A673 (cell line): Measurements from ENCODE around the gene ZBTB38. TPM values are rescaled to one million over a fixed set of nuclear protein-coding genes. Genes with fewer than 3 reads are reported as not detected.

ENCODE experiments used
- BruUV-seq: library from RNA; stranded (reverse); fragments of 400-500 nt; replicated peaks from 2 replicates; lab custom pipeline; 2021; lab: Mats Ljungman, UMichigan
- CTCF ChIA-PET: fragments of 300-600 bp; sonication (Branson Sonifier 250); formaldehyde crosslinking; loops from one replicate; lab custom pipeline; 2022; ENCODE audit warnings: antibody characterized with exemption; lab: Charles Lee
- POLR2A ChIA-PET: fragments of 300-600 bp; sonication (Branson Sonifier 250); formaldehyde crosslinking; loops from one replicate; lab custom pipeline; 2022; ENCODE audit warnings: antibody characterized with exemption; ENCODE audit not compliant: low non-redundant PET; lab: Charles Lee
- DNase-seq: peaks from one replicate; pipeline ENCODE4 v3.0.0-alpha.2; 2015; ENCODE audit warnings: low spot score
- H3K27ac ChIP-seq: fragments of 200-600 bp; sonication (generic); 2 replicates; pipeline ENCODE4 v1.5.1; 2016; ENCODE audit warnings: mixed run types, low read depth, mild to moderate bottlenecking, mixed read lengths, antibody characterized with exemption, low read length; ENCODE audit not compliant: poor library complexity, severe bottlenecking
- H3K27me3 ChIP-seq: fragments of 200-600 bp; sonication (generic); replicated peaks from 2 replicates; pipeline ENCODE4 v1.6.1; 2017; ENCODE audit warnings: mixed run types, low read depth, mild to moderate bottlenecking, mixed read lengths, antibody characterized with exemption, low read length; ENCODE audit not compliant: insufficient read depth, poor library complexity
- H3K36me3 ChIP-seq: fragments of 200-600 bp; sonication (generic); 2 replicates; pipeline ENCODE4 v1.6.1; 2016; ENCODE audit warnings: mixed run types, mild to moderate bottlenecking, mixed read lengths, antibody characterized with exemption, low read length; ENCODE audit not compliant: insufficient read depth, poor library complexity, severe bottlenecking
- H3K4me1 ChIP-seq: fragments of 200-600 bp; sonication (generic); 2 replicates; pipeline ENCODE4 v1.6.1; 2017; ENCODE audit warnings: mixed run types, mild to moderate bottlenecking, mixed read lengths, antibody characterized with exemption, low read length; ENCODE audit not compliant: insufficient read depth, poor library complexity, severe bottlenecking
- H3K4me3 ChIP-seq: fragments of 200-600 bp; sonication (generic); 2 replicates; pipeline ENCODE4 v1.5.1; 2016; ENCODE audit warnings: low read depth, mixed run types, mild to moderate bottlenecking, mixed read lengths, low read length; ENCODE audit not compliant: poor library complexity, severe bottlenecking
- H3K9me3 ChIP-seq: fragments of 200-600 bp; sonication (generic); 2 replicates; pipeline ENCODE4 v1.6.1; 2016; ENCODE audit warnings: mixed run types, low read depth, mild to moderate bottlenecking, mixed read lengths, antibody characterized with exemption, low read length; ENCODE audit not compliant: poor library complexity, severe bottlenecking
- CTCF ChIP-seq: fragments of 300-800, 200-600 bp; sonication (generic); conservative IDR thresholded peaks from 2 replicates; pipeline ENCODE4 v1.5.1; 2017; ENCODE audit warnings: low read depth, mild to moderate bottlenecking, antibody characterized with exemption, low read length, moderate library complexity, mixed read lengths
- EZH2 ChIP-seq: fragments of 200-600 bp; sonication (generic); IDR thresholded peaks from 2 replicates; pipeline ENCODE4 v1.6.1; 2017; ENCODE audit warnings: borderline replicate concordance, low read depth, mild to moderate bottlenecking, mixed read lengths, antibody characterized with exemption, low read length; ENCODE audit not compliant: poor library complexity, severe bottlenecking
- intact Hi-C: fragments of 100-400 bp; cut with micrococcal nuclease; formaldehyde crosslinking; loops from one replicate; pipeline ENCODE4 v1.10.0; 2022; ENCODE audit not compliant: unreplicated experiment
- total RNA-seq: library from RNA; stranded (reverse); gene quantifications from 2 replicates; pipeline ENCODE4 v1.2.3, GENCODE V29; 2021

ZBTB38 gene
- total RNA-seq, 1 experiment from 2014 or later = 23.7 TPM

GRCh38 chr3:141375381-141376301 lies 7.3 kb downstream of the ZBTB38 start:
- no TSS peak for BruUV-seq
- POLR2A ChIA-PET = interaction anchor here (0.5 kb wide), 1 partner anchor 10 kb away, joined by 3 read pairs; no protein-coding TSS in a partner anchor
- Histone ChIP-seq H3K4me3 (no peak overlapping the region), H3K27me3 (no peaks in the 10 kb centered on the region), H3K4me1 (no peaks in the 10 kb centered on the region), H3K9me3 (no peaks in the 10 kb centered on the region), H3K36me3 (no peaks in the 10 kb centered on the region), H3K27ac (no peak overlapping the region)
- CTCF ChIA-PET = no interaction called here
- no peak for DNase-seq
- no peak for TF ChIP-seq EZH2
- no peak for TF ChIP-seq CTCF
- intact Hi-C loops = no loop called here

GRCh38 chr3:141377377-141377776 lies 9.1 kb downstream of the ZBTB38 start:
- DNase-seq = no peak
- no peaks in the 10 kb centered on the region for H3K36me3 ChIP-seq
- H3K9me3 ChIP-seq = no peaks in the 10 kb centered on the region
- TF ChIP-seq CTCF = no peak
- no peak for TF ChIP-seq EZH2
- intact Hi-C loops = no loop called here
- no TSS peak for BruUV-seq
- no peaks in the 10 kb centered on the region for H3K27me3 ChIP-seq
- H3K4me1 ChIP-seq = no peaks in the 10 kb centered on the region
- POLR2A ChIA-PET = no interaction called here
- CTCF ChIA-PET = no interaction called here
- H3K4me3 ChIP-seq = no peak overlapping the region
- H3K27ac ChIP-seq = no peak overlapping the region

GRCh38 chr3:141378556-141378955 lies 10.3 kb downstream of the ZBTB38 start:
- POLR2A ChIA-PET = no interaction called here
- Histone ChIP-seq H3K36me3 (no peaks in the 10 kb centered on the region), H3K4me1 (peaks cover 3% of the 10 kb centered on the region), H3K4me3 (no peak overlapping the region), H3K9me3 (no peaks in the 10 kb centered on the region), H3K27ac (no peak overlapping the region), H3K27me3 (no peaks in the 10 kb centered on the region)
- no peak for DNase-seq
- intact Hi-C loops = no loop called here
- TF ChIP-seq CTCF = no peak
- no peak for TF ChIP-seq EZH2
- CTCF ChIA-PET = no interaction called here
- BruUV-seq = no TSS peak
